ENCODE measurements around the gene SLC8A1.

GRCh38 chr2:40127890-40128557 lies 323.9 kb downstream of the SLC8A1 start:
- no peak for TF ChIP-seq POLR2A (IDR thresholded peaks at IDR 0.05)
- TF ChIP-seq, protein P1, sequence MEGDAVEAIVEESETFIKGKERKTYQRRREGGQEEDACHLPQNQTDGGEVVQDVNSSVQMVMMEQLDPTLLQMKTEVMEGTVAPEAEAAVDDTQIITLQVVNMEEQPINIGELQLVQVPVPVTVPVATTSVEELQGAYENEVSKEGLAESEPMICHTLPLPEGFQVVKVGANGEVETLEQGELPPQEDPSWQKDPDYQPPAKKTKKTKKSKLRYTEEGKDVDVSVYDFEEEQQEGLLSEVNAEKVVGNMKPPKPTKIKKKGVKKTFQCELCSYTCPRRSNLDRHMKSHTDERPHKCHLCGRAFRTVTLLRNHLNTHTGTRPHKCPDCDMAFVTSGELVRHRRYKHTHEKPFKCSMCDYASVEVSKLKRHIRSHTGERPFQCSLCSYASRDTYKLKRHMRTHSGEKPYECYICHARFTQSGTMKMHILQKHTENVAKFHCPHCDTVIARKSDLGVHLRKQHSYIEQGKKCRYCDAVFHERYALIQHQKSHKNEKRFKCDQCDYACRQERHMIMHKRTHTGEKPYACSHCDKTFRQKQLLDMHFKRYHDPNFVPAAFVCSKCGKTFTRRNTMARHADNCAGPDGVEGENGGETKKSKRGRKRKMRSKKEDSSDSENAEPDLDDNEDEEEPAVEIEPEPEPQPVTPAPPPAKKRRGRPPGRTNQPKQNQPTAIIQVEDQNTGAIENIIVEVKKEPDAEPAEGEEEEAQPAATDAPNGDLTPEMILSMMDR (IDR thresholded peaks at IDR 0.05), result no peak

Measured in tibial nerve (tissue), 3 donors.